Karpas-422 (cell line): ENCODE data around the gene VPS37D. TPM values are rescaled to one million over a fixed set of nuclear protein-coding genes. Genes with fewer than 3 reads are reported as not detected.

Experiments used
- DNase-seq: peaks from one replicate; pipeline ENCODE4 v3.0.0-alpha.2; 2015
- H2AFZ ChIP-seq: fragments of 200-600 bp; sonication (generic); 2 replicates; pipeline ENCODE4 v1.6.1; 2014; ENCODE audit warnings: antibody characterized with exemption, low read length, mixed read lengths
- H3K27ac ChIP-seq: fragments of 200-600 bp; sonication (generic); 2 replicates; pipeline ENCODE4 v1.5.1; 2014; ENCODE audit warnings: mild to moderate bottlenecking, low read length, moderate library complexity
- H3K27me3 ChIP-seq: fragments of 200-600 bp; sonication (generic); 2 replicates; pipeline ENCODE4 v1.6.1; 2014; ENCODE audit warnings: low read length, mixed read lengths
- H3K36me3 ChIP-seq: fragments of 200-600 bp; sonication (generic); 2 replicates; pipeline ENCODE4 v1.6.1; 2014; ENCODE audit warnings: low read length, mixed read lengths; ENCODE audit not compliant: insufficient read depth
- H3K4me1 ChIP-seq: fragments of 200-600 bp; sonication (generic); 2 replicates; pipeline ENCODE4 v1.6.1; 2014; ENCODE audit warnings: mild to moderate bottlenecking, low read length, mixed read lengths
- H3K4me2 ChIP-seq: fragments of 200-600 bp; sonication (generic); 2 replicates; pipeline ENCODE4 v1.6.1; 2014; ENCODE audit warnings: low read length, low read depth, mild to moderate bottlenecking; ENCODE audit not compliant: poor library complexity, severe bottlenecking
- H3K4me3 ChIP-seq: fragments of 200-600 bp; sonication (generic); 2 replicates; pipeline ENCODE4 v1.5.1; 2014; ENCODE audit warnings: mild to moderate bottlenecking, antibody characterized with exemption, low read length, mixed read lengths
- H3K79me2 ChIP-seq: fragments of 200-600 bp; sonication (generic); 2 replicates; pipeline ENCODE4 v1.6.1; 2014; ENCODE audit warnings: mild to moderate bottlenecking, low read length, mixed read lengths
- H3K9ac ChIP-seq: fragments of 200-600 bp; sonication (generic); 2 replicates; pipeline ENCODE4 v1.6.0; 2014; ENCODE audit warnings: low read length
- H3K9me2 ChIP-seq: fragments of 200-600 bp; sonication (generic), shearing (Covaris generic); replicated peaks from 2 replicates; pipeline ENCODE4 v1.6.0; 2014; ENCODE audit warnings: mild to moderate bottlenecking, low read length, moderate library complexity; ENCODE audit not compliant: insufficient read depth
- H3K9me3 ChIP-seq: fragments of 300-700, 200-600 bp; sonication (generic); 2 replicates; pipeline ENCODE4 v1.6.1; 2014; ENCODE audit warnings: low read length, mixed read lengths
- H4K20me1 ChIP-seq: fragments of 200-600 bp; sonication (generic); 2 replicates; pipeline ENCODE4 v1.6.1; 2014; ENCODE audit warnings: mild to moderate bottlenecking, antibody characterized with exemption, low read length, low read depth; ENCODE audit not compliant: insufficient read depth
- total RNA-seq: library from RNA; depleted of rRNA; stranded (reverse); fragments of >200 nt; shearing (Covaris generic); gene quantifications from 2 replicates; pipeline ENCODE4 v1.2.3, GENCODE V29; 2014; ENCODE audit warnings: low replicate concordance

Gene VPS37D
- total RNA-seq, 1 experiment from 2014 or later = not detected

- Histone ChIP-seq H3K4me1 (peaks cover 20% of the 10 kb centered on the region), H3K9ac (no peak overlapping the region), H3K9me3 (no peaks in the 10 kb centered on the region), H3K36me3 (no peaks in the 10 kb centered on the region), H3K79me2 (peaks cover 39% of the 10 kb centered on the region), H2AFZ (no peak overlapping the region), H3K4me2 (no peak overlapping the region), H3K9me2 (no peaks in the 10 kb centered on the region), H3K27ac (no peak overlapping the region), H4K20me1 (no peaks in the 10 kb centered on the region; the same call in 1 of the 2 replicates), H3K4me3 (no peak overlapping the region), H3K27me3 (no peaks in the 10 kb centered on the region)
- no peak for DNase-seq
These were observed 12.1 kb downstream of the VPS37D start for GRCh38 chr7:73679709-73680108.

GRCh38 chr7:73680501-73680900 lies 12.9 kb downstream of the VPS37D start:
- Histone ChIP-seq H2AFZ (no peak overlapping the region), H3K4me3 (no peak overlapping the region), H4K20me1 (no peaks in the 10 kb centered on the region; the same call in 1 of the 2 replicates), H3K4me1 (peaks cover 25% of the 10 kb centered on the region), H3K4me2 (no peak overlapping the region), H3K9me2 (no peaks in the 10 kb centered on the region), H3K9me3 (no peaks in the 10 kb centered on the region), H3K9ac (no peak overlapping the region), H3K36me3 (no peaks in the 10 kb centered on the region), H3K79me2 (peaks cover 47% of the 10 kb centered on the region), H3K27me3 (no peaks in the 10 kb centered on the region), H3K27ac (no peak overlapping the region)
- no peak for DNase-seq

- H3K4me1 ChIP-seq = peaks cover 25% of the 10 kb centered on the region
- no peak overlapping the region for H3K27ac ChIP-seq
- no peaks in the 10 kb centered on the region for H3K9me2 ChIP-seq
- DNase-seq = no peak
- H3K9me3 ChIP-seq = no peaks in the 10 kb centered on the region
- H3K9ac ChIP-seq = no peak overlapping the region
- H3K4me3 ChIP-seq = no peak overlapping the region
- H3K36me3 ChIP-seq = peaks cover 1% of the 10 kb centered on the region; the same call in 1 of the 2 replicates
- no peaks in the 10 kb centered on the region; the same call in 1 of the 2 replicates for H4K20me1 ChIP-seq
- H2AFZ ChIP-seq = no peak overlapping the region
- peak overlapping the region; percentile 87 for H3K4me2 ChIP-seq
- H3K79me2 ChIP-seq = peaks cover 52% of the 10 kb centered on the region
- no peaks in the 10 kb centered on the region for H3K27me3 ChIP-seq
These were observed 13.4 kb downstream of the VPS37D start for GRCh38 chr7:73681031-73681430.

GRCh38 chr7:73682745-73683055 lies 15.1 kb downstream of the VPS37D start:
- Histone ChIP-seq H3K36me3 (peaks cover 8% of the 10 kb centered on the region; the same call in 1 of the 2 replicates), H3K9me3 (no peaks in the 10 kb centered on the region), H3K9ac (peak overlapping the region; percentile 79), H3K4me2 (peak overlapping the region; percentile 87), H2AFZ (peak overlapping the region; percentile 96; the same call in 1 of the 2 replicates), H4K20me1 (no peaks in the 10 kb centered on the region; the same call in 1 of the 2 replicates), H3K4me1 (peaks cover 25% of the 10 kb centered on the region), H3K4me3 (peak overlapping the region; percentile 100), H3K27me3 (no peaks in the 10 kb centered on the region), H3K9me2 (no peaks in the 10 kb centered on the region), H3K27ac (no peak overlapping the region), H3K79me2 (peaks cover 68% of the 10 kb centered on the region)
- no peak for DNase-seq

GRCh38 chr7:73683056-73683787 lies 15.6 kb downstream of the VPS37D start, which contains the start of the genes BUD23 and DNAJC30:
BUD23 (plus strand) TSS chr7:73683597; CDS start chr7:73683626, 29 bp downstream.
DNAJC30 (minus strand) TSS chr7:73683453; CDS start chr7:73683423, 30 bp downstream.
- DNase-seq = peak; percentile 97
- Histone ChIP-seq H3K79me2 (peaks cover 68% of the 10 kb centered on the region), H4K20me1 (no peaks in the 10 kb centered on the region; the same call in 1 of the 2 replicates), H3K9ac (peak within 1 kb of the TSS; percentile 99), H3K4me2 (peak within 1 kb of the TSS; percentile 91), H3K27ac (peak within 1 kb of the TSS; percentile 24; the same call in 1 of the 2 replicates), H3K27me3 (no peaks in the 10 kb centered on the region), H3K4me1 (peaks cover 25% of the 10 kb centered on the region), H3K9me2 (no peaks in the 10 kb centered on the region), H2AFZ (peak within 1 kb of the TSS; percentile 98), H3K4me3 (peak within 1 kb of the TSS; percentile 100), H3K36me3 (peaks cover 9% of the 10 kb centered on the region; the same call in 1 of the 2 replicates), H3K9me3 (no peaks in the 10 kb centered on the region)

GRCh38 chr7:73683788-73684693 lies 16.4 kb downstream of the VPS37D start:
- Histone ChIP-seq H3K36me3 (peaks cover 14% of the 10 kb centered on the region; the same call in 1 of the 2 replicates), H3K9me3 (no peaks in the 10 kb centered on the region), H3K27me3 (no peaks in the 10 kb centered on the region), H3K79me2 (peaks cover 73% of the 10 kb centered on the region), H3K4me3 (peak overlapping the region; percentile 100), H3K9ac (peak overlapping the region; percentile 99), H3K27ac (peak overlapping the region; percentile 24; the same call in 1 of the 2 replicates), H2AFZ (peak overlapping the region; percentile 98), H4K20me1 (no peaks in the 10 kb centered on the region; the same call in 1 of the 2 replicates), H3K4me2 (peak overlapping the region; percentile 91), H3K4me1 (peaks cover 25% of the 10 kb centered on the region), H3K9me2 (no peaks in the 10 kb centered on the region)
- DNase-seq = no peak

GRCh38 chr7:73685311-73685710 lies 17.7 kb downstream of the VPS37D start:
- Histone ChIP-seq H3K27ac (no peak overlapping the region), H3K4me3 (no peak overlapping the region), H3K4me1 (peaks cover 25% of the 10 kb centered on the region), H3K36me3 (peaks cover 14% of the 10 kb centered on the region; the same call in 1 of the 2 replicates), H3K9me3 (no peaks in the 10 kb centered on the region), H3K4me2 (no peak overlapping the region), H3K79me2 (peaks cover 73% of the 10 kb centered on the region), H4K20me1 (peaks cover 3% of the 10 kb centered on the region; the same call in 1 of the 2 replicates), H3K27me3 (no peaks in the 10 kb centered on the region), H3K9me2 (no peaks in the 10 kb centered on the region), H3K9ac (no peak overlapping the region), H2AFZ (no peak overlapping the region)
- DNase-seq = no peak
